Heart right ventricle (tissue), 16 donors: ENCODE results near the gene PHYKPL. TPM values are rescaled to one million over a fixed set of nuclear protein-coding genes. Genes with fewer than 3 reads are reported as not detected.

Source experiments
- ATAC-seq, 8 donors: fragments of 200-7000 bp; cut with Tn5 transposase; one replicate each; pipeline ENCODE4 v1.9.1; 2020; ENCODE audit warnings: mild to moderate bottlenecking in 8 of 8, moderate library complexity in 8 of 8, moderate number of reproducible peaks in 1 of 8
- DNase-seq, 2 donors: peaks; one replicate each; pipeline ENCODE4 v3.0.0-alpha.2; 2020
- H3K27ac ChIP-seq, 10 donors: fragments of 200-600 bp; sonication (generic) in 2 of 10; one replicate each; pipeline versions ENCODE4 v1.5.0 to v1.8.0; 2020 to 2022; ENCODE audit warnings: mild to moderate bottlenecking in 3 of 10
- H3K27me3 ChIP-seq, 7 donors: fragments of 200-600 bp; one replicate each; pipeline ENCODE4 v1.8.0; 2021 to 2022; ENCODE audit warnings: mild to moderate bottlenecking in 2 of 7
- H3K36me3 ChIP-seq, 9 donors: fragments of 200-600 bp; sonication (generic) in 1 of 9; one replicate each; pipeline versions ENCODE4 v1.5.0 to v1.8.0; 2020 to 2022; ENCODE audit warnings: mild to moderate bottlenecking in 2 of 9
- H3K4me1 ChIP-seq, 9 donors: fragments of 200-600 bp; sonication (generic) in 1 of 9; one replicate each; pipeline versions ENCODE4 v1.5.0 to v1.8.0; 2020 to 2022; ENCODE audit warnings: mild to moderate bottlenecking in 4 of 9
- H3K4me3 ChIP-seq, 10 donors: fragments of 200-600 bp; sonication (generic) in 2 of 10; one replicate each; pipeline versions ENCODE4 v1.5.0 to v1.8.0; 2020 to 2022; ENCODE audit warnings: mild to moderate bottlenecking in 7 of 10, moderate library complexity in 2 of 10
- H3K9me3 ChIP-seq, 11 donors: fragments of 200-600 bp in 10 of 11; sonication (generic) in 2 of 11; one replicate each; pipeline versions ENCODE4 v1.5.0 to v1.8.0; 2013 to 2022; ENCODE audit warnings: mild to moderate bottlenecking in 2 of 11, control low read depth in 1 of 11, moderate library complexity in 1 of 11
- CTCF ChIP-seq, 9 donors: fragments of 200-600 bp; sonication (generic) in 2 of 9; IDR thresholded peaks; one replicate each; pipeline versions ENCODE4 v1.5.0 to v1.8.0; 2021 to 2022; ENCODE audit warnings: antibody characterized with exemption in 9 of 9, mild to moderate bottlenecking in 5 of 9, moderate library complexity in 1 of 9
- WGBS, 2 donors: extraction: QIAGEN DNeasy Blood & Tissue Kit; methylation state at CpG; one replicate each; pipeline ENCODE4 v1.1.7; 2013; ENCODE audit warnings: inconsistent platforms in 1 of 2; 5-methylcytosine and 5-hydroxymethylcytosine counted together
- intact Hi-C, 10 donors: fragments of 100-400 bp; cut with DNase I; formaldehyde crosslinking; loops; one replicate each; pipeline versions ENCODE4 v1.11.1 to v1.14.2; 2022
- polyA plus RNA-seq, 2 donors: library from polyadenylated mRNA; stranded (reverse); fragments of 200-250 nt; gene quantifications; one replicate each; pipeline ENCODE4 v1.2.3, GENCODE V29; 2013
- total RNA-seq, 10 donors: library from RNA; stranded (reverse); fragmentation: NEBNext Ultra II Directional in 3 of 10; extraction: Animal tissue kit (Norgen Biotek cat#: 25700) in 3 of 10; gene quantifications; one replicate each; pipeline versions ENCODE4 v1.2.1 to v1.2.4, GENCODE V29; 2021 to 2023
- donor health status: Arrhythmogenic right ventricular cardiomyopathy.
- donor health status: ischemic (EF 13 %, LVEDD 7.1; RV severe dilation, severe dysfunction).
- donor health status: healthy with polysubstance abuse.
- donor health status: DM: no; HTN: yes; CAD: no.
- donor health status: DM: no; HTN: no; CAD: no.
- donor health status: ischemic (EF 25% LVEDD 6.9; RV normal size, moderate dysfunction).
- donor health status: ischemic (EF 25% LVEDD 5.7; RV mildly dilated, moderate dysfunction).
- donor health status: healthy.
- donor health status: DM: yes; HTN: yes; CAD: no.
- donor health status: Ischemic cardiomyopathy.
- donor health status: ischemic (EF 35%, LVEDD 5.7; RV mildly dilated, moderate dysfunction).
- donor health status: nonischemic (EF 11% LVEDD 7.7; RV severe dilation, severe dysfunction).
- donor health status: DM: yes; HTN: yes; CAD: no.
- donor health status: PGD.
- donor health status: ischemic (EF 29% LVEDD 5.4; RV normal size, mild dysfunction).
- donor health status: nonischemic (EF 23%, LVEDD 6.1; RV moderate dilation, normal function).

The PHYKPL gene
- total and polyA plus RNA-seq, 12 donors, result 24.8 to 59.8 (median 37.3) TPM

- WGBS, 2 donors, result 69 to 76% methylated on average over 8 of the region's 8 CpGs
- DNase-seq (no peak), ATAC-seq (no peak)
- Histone ChIP-seq H3K4me3 (no peak overlapping the region), H3K27me3 (no peaks in the 10 kb centered on the region), H3K9me3 (no peaks in the 10 kb centered on the region), H3K4me1 (peaks cover 0 to 20% (median 5%) of the 10 kb centered on the region in 9 donors), H3K36me3 (peaks cover 4 to 99% (median 77%) of the 10 kb centered on the region in 9 donors), H3K27ac (no peak overlapping the region)
- TF ChIP-seq CTCF (IDR thresholded peaks at IDR 0.05), result no peak
- intact Hi-C loops, result no loop called here
These were observed 18.9 kb downstream of the PHYKPL start for GRCh38 chr5:178213748-178214151.

- ATAC-seq (no peak), DNase-seq (no peak)
- H3K36me3 ChIP-seq, result peaks cover 4 to 99% (median 76%) of the 10 kb centered on the region in 9 donors
- H3K4me1 ChIP-seq, result peaks cover 0 to 27% (median 8%) of the 10 kb centered on the region in 9 donors
- no peak overlapping the region for H3K27ac ChIP-seq
- intact Hi-C loops, result no loop called here
- no peak overlapping the region for H3K4me3 ChIP-seq
- TF ChIP-seq CTCF (IDR thresholded peaks at IDR 0.05), result no peak
- H3K9me3 ChIP-seq, result no peaks in the 10 kb centered on the region
- 60 to 68% methylated on average over 4 of the region's 4 CpGs for whole genome bisulfite sequencing, 2 donors
- no peaks in the 10 kb centered on the region for H3K27me3 ChIP-seq
These were observed 19.6 kb downstream of the PHYKPL start for GRCh38 chr5:178213003-178213461.

- no peak for TF ChIP-seq CTCF (IDR thresholded peaks at IDR 0.05)
- WGBS, 2 donors, result 93 to 98% methylated on average over 3 of the region's 3 CpGs
- Histone ChIP-seq H3K27me3 (no peaks in the 10 kb centered on the region), H3K27ac (no peak overlapping the region), H3K4me1 (peaks cover 2 to 33% (median 9%) of the 10 kb centered on the region in 9 donors), H3K4me3 (no peak overlapping the region), H3K36me3 (peaks cover 4 to 100% (median 76%) of the 10 kb centered on the region in 9 donors), H3K9me3 (no peaks in the 10 kb centered on the region)
- ATAC-seq (no peak), DNase-seq (no peak)
- intact Hi-C loops, result no loop called here
These were observed 20.2 kb downstream of the PHYKPL start for GRCh38 chr5:178212241-178213002.

GRCh38 chr5:178211095-178212048 is 21.2 kb downstream of the PHYKPL start:
- no peak overlapping the region for H3K4me3 ChIP-seq
- H3K27ac ChIP-seq, result no peak overlapping the region
- TF ChIP-seq CTCF (IDR thresholded peaks at IDR 0.05), result no peak
- intact Hi-C loops, result no loop called here
- no peak for DNase-seq
- H3K36me3 ChIP-seq, result peaks cover 4 to 100% (median 82%) of the 10 kb centered on the region in 9 donors
- H3K9me3 ChIP-seq, result no peaks in the 10 kb centered on the region
- H3K4me1 ChIP-seq, result peaks cover 11 to 44% (median 19%) of the 10 kb centered on the region in 9 donors
- 71 to 74% methylated on average over 8 of the region's 8 CpGs for WGBS, 2 donors
- H3K27me3 ChIP-seq, result no peaks in the 10 kb centered on the region
- ATAC-seq, result no peak
